Panc1 (cell line): Measurements from ENCODE around the gene DOCK1. TPM values are rescaled to one million over a fixed set of nuclear protein-coding genes. Genes with fewer than 3 reads are reported as not detected.

Source experiments
- ATAC-seq: fragments of 200-7000 bp; cut with Tn5 transposase; 2 replicates; pipeline ENCODE4 v1.9.1; 2020; ENCODE audit warnings: mild to moderate bottlenecking, moderate library complexity
- BruUV-seq: library from RNA; stranded (reverse); fragments of 400-500 nt; replicated peaks from 2 replicates; lab custom pipeline; 2021; lab: Mats Ljungman, UMichigan
- CTCF ChIA-PET: fragments of 300-600 bp; sonication (Branson Sonifier 250); formaldehyde crosslinking; loops from one replicate; lab custom pipeline; 2022; ENCODE audit warnings: antibody characterized with exemption; lab: Charles Lee
- POLR2A ChIA-PET: fragments of 300-600 bp; sonication (Branson Sonifier 250); formaldehyde crosslinking; loops from one replicate; lab custom pipeline; 2022; ENCODE audit warnings: antibody characterized with exemption; lab: Charles Lee
- DNase-seq: peaks from one replicate; pipeline ENCODE4 v3.0.0-alpha.2; 2010; ENCODE audit warnings: low read depth, low spot score
- H3K27ac ChIP-seq: 2 replicates; pipeline ENCODE4 v1.5.1; 2011; ENCODE audit warnings: mild to moderate bottlenecking, low read length, inconsistent platforms
- H3K27me3 ChIP-seq: fragments of 200-500 bp; sonication (Bioruptor generic); 2 replicates; pipeline ENCODE4 v1.6.0; 2014; ENCODE audit warnings: low read length, inconsistent platforms; ENCODE audit not compliant: control insufficient read depth, insufficient read depth
- H3K36me3 ChIP-seq: fragments of 200-500 bp; sonication (Bioruptor generic); 2 replicates; pipeline ENCODE4 v1.5.1; 2014; ENCODE audit warnings: inconsistent platforms, mild to moderate bottlenecking, low read length, moderate library complexity; ENCODE audit not compliant: control insufficient read depth, insufficient read depth
- H3K4me1 ChIP-seq: 2 replicates; pipeline ENCODE4 v1.5.1; 2011; ENCODE audit warnings: inconsistent platforms, mild to moderate bottlenecking, low read length, moderate library complexity; ENCODE audit not compliant: control insufficient read depth, insufficient read depth
- H3K4me3 ChIP-seq, 2 experiments: 2 replicates each; pipeline ENCODE4 v1.5.1; 2011 to 2012; ENCODE audit warnings: low read depth in 2 of 2, low read length in 2 of 2, mild to moderate bottlenecking in 2 of 2, inconsistent platforms in 1 of 2, moderate library complexity in 1 of 2
- H3K9me3 ChIP-seq: fragments of 200-500 bp; sonication (Bioruptor generic); 2 replicates; pipeline ENCODE4 v1.5.1; 2014; ENCODE audit warnings: low read depth, mild to moderate bottlenecking, inconsistent platforms, low read length, moderate library complexity; ENCODE audit not compliant: control insufficient read depth, insufficient read depth
- CTCF ChIP-seq: fragments of 450-650 bp; IDR thresholded peaks from 2 replicates; pipeline ENCODE4 v1.5.1; 2017; ENCODE audit warnings: mild to moderate bottlenecking
- POLR2AphosphoS5 ChIP-seq: IDR thresholded peaks from 2 replicates; pipeline ENCODE4 v1.6.1; 2012; ENCODE audit warnings: mild to moderate bottlenecking, low read depth, low read length, moderate library complexity
- REST ChIP-seq, 2 experiments: IDR thresholded peaks; 2 replicates each; pipeline ENCODE4 v1.6.1; 2011 to 2012; ENCODE audit warnings: low read depth in 2 of 2, control low read depth in 1 of 2, low read length in 1 of 2, mild to moderate bottlenecking in 1 of 2, moderate library complexity in 1 of 2; ENCODE audit not compliant: insufficient read depth in 1 of 2
- SIN3A ChIP-seq: IDR thresholded peaks from 2 replicates; pipeline ENCODE4 v1.6.1; 2012; ENCODE audit warnings: low read depth, mild to moderate bottlenecking, low read length, moderate library complexity, borderline replicate concordance; ENCODE audit not compliant: insufficient read depth
- TCF7L2 ChIP-seq: IDR thresholded peaks from 2 replicates; pipeline ENCODE4 v1.6.1; 2011; ENCODE audit warnings: mild to moderate bottlenecking, low read depth, low read length, inconsistent platforms
- in situ Hi-C: cut with HindIII; loops from 2 replicates; pipeline ENCODE4 v1.10.0; 2016; ENCODE audit warnings: low sequenced_read_pairs, low pct_unique_long_range_greater_than_20kb
- intact Hi-C: fragments of 100-400 bp; cut with micrococcal nuclease; formaldehyde crosslinking; loops from one replicate; pipeline ENCODE4 v1.10.0; 2022; ENCODE audit not compliant: unreplicated experiment
- total RNA-seq: library from RNA; stranded (reverse); gene quantifications from one replicate; pipeline ENCODE4 v1.2.1, GENCODE V29; 2021; ENCODE audit not compliant: unreplicated experiment

Gene DOCK1
- total RNA-seq, 1 experiment from 2014 or later: 67.6 TPM

GRCh38 chr10:127410030-127410429 is 504.8 kb downstream of the DOCK1 start:
- H3K36me3 ChIP-seq: no peaks in the 10 kb centered on the region; the same call in 1 of the 2 replicates
- H3K4me1 ChIP-seq: no peaks in the 10 kb centered on the region
- intact Hi-C loops (no loop called here), in situ Hi-C loops (no loop called here)
- H3K27me3 ChIP-seq: no peaks in the 10 kb centered on the region
- no TSS peak for BruUV-seq
- no peak overlapping the region for H3K27ac ChIP-seq
- TF ChIP-seq REST (IDR thresholded peaks at IDR 0.05; ENCODE audit: insufficient read depth in 1 of 2, low read depth in 2 of 2, low read length in 1 of 2) (no peak), TCF7L2 (no peak), CTCF (no peak), SIN3A (no peak), POLR2AphosphoS5 (no peak)
- no peak for ATAC-seq
- no peak for DNase-seq
- no peak overlapping the region for H3K4me3 ChIP-seq
- ChIA-PET POLR2A (no interaction called here), CTCF (no interaction called here)
- H3K9me3 ChIP-seq: no peaks in the 10 kb centered on the region

GRCh38 chr10:127411062-127411461 is 505.8 kb downstream of the DOCK1 start:
- no peak for ATAC-seq
- in situ Hi-C loops: no loop called here
- intact Hi-C loops: no loop called here
- DNase-seq: no peak
- no peak for TF ChIP-seq CTCF
- no peak for TF ChIP-seq TCF7L2
- no peak for TF ChIP-seq SIN3A
- TF ChIP-seq POLR2AphosphoS5: no peak
- no peak for TF ChIP-seq REST (IDR thresholded peaks at IDR 0.05; ENCODE audit: insufficient read depth in 1 of 2, low read depth in 2 of 2, low read length in 1 of 2)
- TSS peak; percentile 39 for BruUV-seq
- Histone ChIP-seq H3K36me3 (no peaks in the 10 kb centered on the region), H3K4me1 (no peaks in the 10 kb centered on the region), H3K27ac (no peak overlapping the region), H3K27me3 (no peaks in the 10 kb centered on the region), H3K9me3 (no peaks in the 10 kb centered on the region), H3K4me3 (no peak overlapping the region)
- ChIA-PET POLR2A (no interaction called here), CTCF (no interaction called here)
